Measurements from ENCODE around the gene SLC9A8. TPM values are rescaled to one million over a fixed set of nuclear protein-coding genes. Genes with fewer than 3 reads are reported as not detected.

The SLC9A8 gene
- total and polyA plus RNA-seq, 2 donors (not counting 1 experiment from before 2014, with no cell fraction given), result 17.8 to 29.7 TPM

GRCh38 chr20:49889001-49889934 lies 76.6 kb downstream of the SLC9A8 start:
- POLR2A ChIA-PET, result no interaction called here

More at GRCh38 chr20:49889001-49889934, 76.6 kb downstream of the SLC9A8 start:
- peaks cover 12% of the 10 kb centered on the region for H3K4me1 Mint-ChIP-seq
- Histone ChIP-seq H3K79me2 (ENCODE audit: control insufficient read depth, insufficient read depth, low read length) (no peaks in the 10 kb centered on the region), H3K27ac (ENCODE audit: low read length in 2 of 2) (no peak overlapping the region), H3K4me2 (replicated peaks; ENCODE audit: low read depth, low read length, poor library complexity, severe bottlenecking) (no peak overlapping the region), H3K9ac (ENCODE audit: low read length) (no peak overlapping the region), H3K36me3 (replicated peaks in 1 of 2; ENCODE audit: control extremely low read depth in 1 of 2, control insufficient read depth in 1 of 2, extremely low read depth in 1 of 2, insufficient read depth in 2 of 2, low read length in 1 of 2) (peaks cover 0 to 45% of the 10 kb centered on the region in 2 experiments), H3K4me1 (ENCODE audit: control insufficient read depth in 2 of 2, insufficient read depth in 2 of 2, low read length in 2 of 2) (peaks cover 0 to 9% of the 10 kb centered on the region in 2 donors), H3K4me3 (ENCODE audit: control extremely low read depth in 1 of 5, extremely low read depth in 1 of 5, insufficient read depth in 1 of 5, low read depth in 2 of 5, low read length in 4 of 5) (no peak overlapping the region), H2AFZ (ENCODE audit: insufficient read depth, low read depth, low read length, poor library complexity, severe bottlenecking) (no peak overlapping the region), H3K27me3 (replicated peaks in 1 of 4; ENCODE audit: control extremely low read depth in 1 of 4, control insufficient read depth in 3 of 4, insufficient read depth in 4 of 4, low read length in 3 of 4) (no peaks in the 10 kb centered on the region), H4K20me1 (ENCODE audit: control insufficient read depth, insufficient read depth, low read length, poor library complexity, severe bottlenecking) (no peaks in the 10 kb centered on the region), H3K9me3 (ENCODE audit: control extremely low read depth in 1 of 3, control insufficient read depth in 2 of 3, insufficient read depth in 1 of 3, low read length in 2 of 3) (no peaks in the 10 kb centered on the region)
- no peak overlapping the region for H3K27ac Mint-ChIP-seq
- intact Hi-C loops (cut with micrococcal nuclease), result no loop called here
- TF ChIP-seq EZH2 (IDR thresholded peaks at IDR 0.05; ENCODE audit: borderline replicate concordance, insufficient read depth, low read depth, low read length, poor library complexity, severe bottlenecking) (no peak), CTCF (IDR thresholded peaks at IDR 0.05) (no peak)
- 85% methylated on average over 4 of the region's 9 CpGs for WGBS (ENCODE audit: insufficient coverage)
- no peak for DNase-seq
- no peak overlapping the region for H3K4me3 Mint-ChIP-seq
- H3K9me3 Mint-ChIP-seq (ENCODE audit: insufficient read depth), result no peaks in the 10 kb centered on the region
- no peaks in the 10 kb centered on the region for H3K27me3 Mint-ChIP-seq
- no peak for ATAC-seq (ENCODE audit: low read depth)
- CTCF ChIA-PET, result interaction anchor here (0.9 to 2.0 kb wide), 10 partner anchors 9 to 559 kb away, joined by 3 to 6 read pairs (median 4); no protein-coding TSS in a partner anchor

Measured in B cell (primary cell).